ENCODE data around the gene PXDC1.

DNA sequence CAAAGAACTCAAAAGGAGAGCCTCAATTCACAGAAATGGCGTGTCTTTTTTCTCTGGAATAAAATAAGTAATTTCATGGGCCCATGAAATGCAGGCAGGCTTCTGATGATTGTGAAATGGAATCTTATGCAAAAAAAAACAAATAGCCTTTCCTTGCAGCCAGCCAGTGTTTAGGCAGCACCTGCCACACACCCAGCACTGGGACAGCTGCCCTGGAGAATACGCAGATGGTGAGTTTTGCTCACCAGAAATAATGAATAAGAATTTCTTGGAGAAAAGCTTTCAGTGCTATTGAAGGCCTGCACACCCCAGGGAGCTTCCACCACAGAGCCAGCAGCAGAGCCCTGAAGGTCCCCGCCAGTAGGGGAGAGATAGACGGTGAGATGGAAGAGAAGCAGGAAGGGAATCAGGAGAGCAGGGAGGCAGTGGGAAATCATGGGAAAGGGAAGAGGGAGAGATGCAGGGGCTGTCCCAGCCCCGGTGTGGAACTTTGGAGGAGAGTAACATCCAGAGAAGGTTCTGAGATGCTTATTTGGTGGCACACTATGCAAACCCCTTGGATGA is 54.9 kb downstream of the PXDC1 start:
- TF ChIP-seq TAF1 (IDR thresholded peaks at IDR 0.05; ENCODE audit: borderline replicate concordance, insufficient read depth, low read length) (no peak), SIN3A (IDR thresholded peaks at IDR 0.05; ENCODE audit: borderline replicate concordance, insufficient read depth, low read length) (no peak)

All from PFSK-1 (cell line).